ENCODE data around the gene TMEM132D. TPM values are rescaled to one million over a fixed set of nuclear protein-coding genes. Genes with fewer than 3 reads are reported as not detected.

Gene TMEM132D
- total RNA-seq = not detected in 2 replicates

GRCh38 chr12:129903956-129904829, at the start of gene TMEM132D:
TSS of gene TMEM132D (minus strand) at chr12:129904025.

Data from myometrial cell (primary cell).